ENCODE results near the gene FA2H. TPM values are rescaled to one million over a fixed set of nuclear protein-coding genes. Genes with fewer than 3 reads are reported as not detected.

Gene FA2H
- total and polyA plus RNA-seq, 7 donors, result 0.71 to 31.0 (median 6.0) TPM; not detected in 2

DNA sequence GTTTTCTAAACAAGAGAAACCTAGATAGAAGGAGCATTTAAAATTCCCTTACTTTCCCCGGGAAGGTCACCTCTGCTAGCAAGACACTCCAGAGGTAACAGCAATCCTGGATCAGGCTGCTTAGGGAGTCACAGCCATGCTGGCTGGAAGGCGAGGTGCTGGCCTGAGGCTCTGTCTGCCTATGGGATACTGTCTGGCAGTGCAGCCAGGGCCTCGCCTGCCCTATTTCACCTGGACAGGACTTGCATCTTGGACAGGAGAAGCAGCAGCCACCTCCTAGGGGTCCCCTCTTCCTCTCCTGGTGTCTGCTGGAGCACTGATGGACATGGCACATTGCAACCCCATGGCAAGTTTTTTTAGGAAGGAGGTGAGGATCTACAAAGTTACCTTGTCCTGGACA, 15.1 kb downstream of the FA2H start:
- intact Hi-C loops (cut with DNase I), result no loop called here
- no peaks in the 10 kb centered on the region for H3K9me3 ChIP-seq
- WGBS, 2 donors, result 87 to 94% methylated on average over 3 of the region's 3 CpGs
- H3K27ac ChIP-seq, result no peak overlapping the region
- no peak for TF ChIP-seq EP300 (IDR thresholded peaks at IDR 0.05)
- TF ChIP-seq POLR2A (IDR thresholded peaks at IDR 0.05), result no peak
- no peak for TF ChIP-seq POLR2AphosphoS5 (IDR thresholded peaks at IDR 0.05)
- TF ChIP-seq, protein P1, sequence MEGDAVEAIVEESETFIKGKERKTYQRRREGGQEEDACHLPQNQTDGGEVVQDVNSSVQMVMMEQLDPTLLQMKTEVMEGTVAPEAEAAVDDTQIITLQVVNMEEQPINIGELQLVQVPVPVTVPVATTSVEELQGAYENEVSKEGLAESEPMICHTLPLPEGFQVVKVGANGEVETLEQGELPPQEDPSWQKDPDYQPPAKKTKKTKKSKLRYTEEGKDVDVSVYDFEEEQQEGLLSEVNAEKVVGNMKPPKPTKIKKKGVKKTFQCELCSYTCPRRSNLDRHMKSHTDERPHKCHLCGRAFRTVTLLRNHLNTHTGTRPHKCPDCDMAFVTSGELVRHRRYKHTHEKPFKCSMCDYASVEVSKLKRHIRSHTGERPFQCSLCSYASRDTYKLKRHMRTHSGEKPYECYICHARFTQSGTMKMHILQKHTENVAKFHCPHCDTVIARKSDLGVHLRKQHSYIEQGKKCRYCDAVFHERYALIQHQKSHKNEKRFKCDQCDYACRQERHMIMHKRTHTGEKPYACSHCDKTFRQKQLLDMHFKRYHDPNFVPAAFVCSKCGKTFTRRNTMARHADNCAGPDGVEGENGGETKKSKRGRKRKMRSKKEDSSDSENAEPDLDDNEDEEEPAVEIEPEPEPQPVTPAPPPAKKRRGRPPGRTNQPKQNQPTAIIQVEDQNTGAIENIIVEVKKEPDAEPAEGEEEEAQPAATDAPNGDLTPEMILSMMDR (IDR thresholded peaks at IDR 0.05), result no peak
- no peaks in the 10 kb centered on the region for H3K36me3 ChIP-seq
- H3K4me3 ChIP-seq, result no peak overlapping the region
- no peak for DNase-seq
- no peaks in the 10 kb centered on the region for H3K4me1 ChIP-seq
- peaks cover 0 to 4% (median 0%) of the 10 kb centered on the region in 3 donors for H3K27me3 ChIP-seq

DNA sequence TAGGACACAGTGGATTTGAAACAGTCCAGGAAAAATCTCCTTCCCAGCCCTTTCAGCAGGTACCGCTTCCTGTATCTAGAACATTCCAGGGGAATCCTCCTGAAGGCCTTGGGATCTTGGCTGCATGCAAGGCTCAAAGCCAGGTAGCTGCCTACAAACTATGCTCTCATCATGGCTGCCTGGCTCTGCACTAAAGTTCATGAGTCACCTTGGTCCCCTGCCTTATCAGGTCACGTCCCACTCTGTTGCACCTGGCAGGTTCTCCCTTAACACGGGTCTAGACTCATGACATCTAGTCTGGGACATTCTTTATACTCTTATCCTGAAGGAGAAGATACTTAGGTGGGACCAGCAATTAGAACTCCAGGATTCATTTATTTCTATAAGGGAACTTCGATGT, 15.8 kb downstream of the FA2H start:
- Histone ChIP-seq H3K4me1 (no peaks in the 10 kb centered on the region), H3K27ac (no peak overlapping the region), H3K27me3 (peaks cover 0 to 4% (median 0%) of the 10 kb centered on the region in 3 donors), H3K9me3 (no peaks in the 10 kb centered on the region), H3K36me3 (no peaks in the 10 kb centered on the region), H3K4me3 (no peak overlapping the region)
- DNase-seq, result no peak
- intact Hi-C loops (cut with DNase I), result no loop called here
- WGBS, 2 donors, result 90 to 92% methylated on average over 4 of the region's 4 CpGs
- TF ChIP-seq, protein P1 (IDR thresholded peaks at IDR 0.05), result no peak
- TF ChIP-seq EP300 (IDR thresholded peaks at IDR 0.05), result no peak

DNA sequence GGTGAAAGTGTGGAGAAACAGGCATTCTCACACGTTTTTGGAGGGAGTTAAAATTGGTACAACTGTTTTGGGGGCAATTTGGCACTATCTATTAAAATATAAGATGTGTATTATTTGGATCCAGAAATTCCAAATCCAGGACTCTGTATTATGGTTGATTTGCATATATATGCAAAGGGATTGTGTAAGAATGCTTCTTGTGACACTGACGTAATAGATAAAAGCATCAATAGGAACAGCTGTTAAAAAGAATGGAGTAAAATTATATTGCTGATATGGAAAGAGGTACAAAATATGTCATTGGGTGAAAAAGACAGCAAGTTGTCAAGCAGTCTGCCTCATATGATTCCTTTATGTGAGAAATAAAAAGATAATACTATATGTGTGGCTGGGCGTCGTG, 17.3 kb downstream of the FA2H start:
- intact Hi-C loops (cut with DNase I), result no loop called here
- Histone ChIP-seq H3K27me3 (peaks cover 0 to 4% (median 0%) of the 10 kb centered on the region in 3 donors), H3K4me3 (no peak overlapping the region), H3K36me3 (no peaks in the 10 kb centered on the region), H3K27ac (no peak overlapping the region), H3K9me3 (no peaks in the 10 kb centered on the region), H3K4me1 (no peaks in the 10 kb centered on the region)
- TF ChIP-seq, protein P1 (IDR thresholded peaks at IDR 0.05), result no peak
- no peak for DNase-seq
- 82 to 83% methylated on average over 4 of the region's 4 CpGs for WGBS, 2 donors

DNA sequence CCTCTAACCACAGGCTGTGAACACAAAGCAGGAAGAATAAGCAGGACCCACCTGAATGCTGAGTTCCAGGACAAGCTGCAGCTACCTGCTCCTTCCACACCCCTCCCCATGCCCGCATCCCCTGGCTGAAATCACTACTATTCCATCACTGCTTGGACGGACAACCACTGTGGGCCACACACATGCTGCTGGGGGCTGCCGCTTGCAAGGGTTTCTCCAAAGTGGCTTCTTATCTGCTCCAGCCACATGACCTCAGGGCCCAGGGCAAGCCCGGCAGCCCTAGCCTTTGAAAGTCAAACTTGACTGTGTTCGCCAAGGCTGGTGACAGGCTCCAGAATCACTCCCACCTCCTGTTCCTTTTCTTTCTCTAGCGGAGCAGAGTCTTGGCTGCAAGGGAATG, 18.4 kb downstream of the FA2H start:
- peaks cover 0 to 4% (median 0%) of the 10 kb centered on the region in 3 donors for H3K27me3 ChIP-seq

DNA sequence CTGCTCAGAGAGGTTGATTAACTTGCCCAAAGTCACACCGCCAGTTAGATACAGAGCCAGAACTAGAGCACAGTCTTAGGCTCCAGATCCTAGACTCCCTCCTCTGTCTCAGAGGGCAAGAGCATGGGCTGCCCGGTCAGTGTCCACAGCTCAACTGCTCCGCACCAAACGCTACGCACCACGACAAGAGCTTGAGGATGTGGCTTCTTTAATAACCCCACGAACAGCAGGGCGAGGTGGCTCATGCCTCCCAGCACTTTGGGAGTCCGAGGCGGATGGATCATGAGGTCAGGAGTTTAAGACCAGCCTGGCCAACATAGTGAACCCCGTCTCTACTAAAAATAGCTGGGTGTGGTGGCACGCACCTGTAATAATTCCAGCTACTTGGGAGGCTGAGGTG, 21.4 kb downstream of the FA2H start:
- intact Hi-C loops (cut with DNase I), result no loop called here
- Histone ChIP-seq H3K27me3 (peaks cover 0 to 4% (median 0%) of the 10 kb centered on the region in 3 donors), H3K9me3 (no peaks in the 10 kb centered on the region), H3K36me3 (no peaks in the 10 kb centered on the region), H3K4me3 (no peak overlapping the region), H3K27ac (no peak overlapping the region), H3K4me1 (no peaks in the 10 kb centered on the region)
- TF ChIP-seq EP300 (IDR thresholded peaks at IDR 0.05) (no peak), POLR2AphosphoS5 (IDR thresholded peaks at IDR 0.05) (no peak), POLR2A (IDR thresholded peaks at IDR 0.05) (no peak)
- TF ChIP-seq, protein P1 (IDR thresholded peaks at IDR 0.05), result no peak
- no peak for DNase-seq
- WGBS, 2 donors, result 94 to 95% methylated on average over 12 of the region's 12 CpGs

More for the DNA sequence above, 18.4 kb downstream of the FA2H start:
- WGBS, 2 donors, result 84 to 92% methylated on average over 6 of the region's 6 CpGs
- no peak for DNase-seq
- Histone ChIP-seq H3K4me3 (no peak overlapping the region), H3K9me3 (no peaks in the 10 kb centered on the region), H3K36me3 (no peaks in the 10 kb centered on the region), H3K4me1 (no peaks in the 10 kb centered on the region), H3K27ac (no peak overlapping the region)
- TF ChIP-seq, protein P1 (IDR thresholded peaks at IDR 0.05), result no peak
- TF ChIP-seq EP300 (IDR thresholded peaks at IDR 0.05) (no peak), POLR2AphosphoS5 (IDR thresholded peaks at IDR 0.05) (no peak), POLR2A (IDR thresholded peaks at IDR 0.05) (no peak)
- intact Hi-C loops (cut with DNase I), result no loop called here

All from sigmoid colon (tissue), 7 donors.